ENCODE data around the gene SERPINE3.

Gene SERPINE3

GRCh38 chr13:51357928-51358595, 18.6 kb downstream of the SERPINE3 start (continued):
- no peak for TF ChIP-seq POU6F1 (CRISPR knock-in tag; IDR thresholded peaks at IDR 0.05; ENCODE audit: borderline replicate concordance, low read depth)
- no peak for TF ChIP-seq PATZ1 (CRISPR knock-in tag; IDR thresholded peaks at IDR 0.05; ENCODE audit: borderline replicate concordance)
- no peak for TF ChIP-seq ZFP30 (CRISPR knock-in tag; IDR thresholded peaks at IDR 0.05)
- TF ChIP-seq ISL1 (CRISPR knock-in tag; IDR thresholded peaks at IDR 0.05), result no peak
- TF ChIP-seq ARNTL (CRISPR knock-in tag; IDR thresholded peaks at IDR 0.05; ENCODE audit: borderline replicate concordance, low read depth), result no peak
- TF ChIP-seq ZC3H10 (CRISPR knock-in tag; IDR thresholded peaks at IDR 0.05), result no peak

GRCh38 chr13:51359352-51359751, 19.9 kb downstream of the SERPINE3 start:
- ATAC-seq, result no peak
- no peak for TF ChIP-seq ZC3H10 (CRISPR knock-in tag; IDR thresholded peaks at IDR 0.05)
- TF ChIP-seq RARB (CRISPR knock-in tag; IDR thresholded peaks at IDR 0.05), result no peak
- TF ChIP-seq ISL1 (CRISPR knock-in tag; IDR thresholded peaks at IDR 0.05), result no peak
- no peak for TF ChIP-seq POU6F1 (CRISPR knock-in tag; IDR thresholded peaks at IDR 0.05; ENCODE audit: borderline replicate concordance, low read depth)
- no peak for TF ChIP-seq ZNF70 (CRISPR knock-in tag; IDR thresholded peaks at IDR 0.05)
- TF ChIP-seq CSRNP3 (CRISPR knock-in tag; IDR thresholded peaks at IDR 0.05), result no peak

GRCh38 chr13:51360489-51360888, 21.0 kb downstream of the SERPINE3 start:
- TF ChIP-seq CREB5 (CRISPR knock-in tag; IDR thresholded peaks at IDR 0.05; ENCODE audit: low read depth) (no peak), GLIS3 (CRISPR knock-in tag; IDR thresholded peaks at IDR 0.05) (no peak), BACH2 (CRISPR knock-in tag; IDR thresholded peaks at IDR 0.05; ENCODE audit: borderline replicate concordance) (no peak), ESRRG (CRISPR knock-in tag; IDR thresholded peaks at IDR 0.05) (no peak), SNAI2 (CRISPR knock-in tag; IDR thresholded peaks at IDR 0.05) (no peak), OSR1 (CRISPR knock-in tag; IDR thresholded peaks at IDR 0.05) (no peak), ZNF565 (CRISPR knock-in tag; conservative IDR thresholded peaks at IDR 0.05; ENCODE audit: low read depth) (no peak), ZC3H10 (CRISPR knock-in tag; IDR thresholded peaks at IDR 0.05) (no peak), ISL1 (CRISPR knock-in tag; IDR thresholded peaks at IDR 0.05) (no peak), POU6F1 (CRISPR knock-in tag; IDR thresholded peaks at IDR 0.05; ENCODE audit: borderline replicate concordance, low read depth) (no peak), PPARA (CRISPR knock-in tag; IDR thresholded peaks at IDR 0.05; ENCODE audit: borderline replicate concordance) (no peak), ZFP3 (CRISPR knock-in tag; IDR thresholded peaks at IDR 0.05) (no peak), CSDC2 (CRISPR knock-in tag; IDR thresholded peaks at IDR 0.05) (no peak), CSRNP3 (CRISPR knock-in tag; IDR thresholded peaks at IDR 0.05) (no peak), ZFP30 (CRISPR knock-in tag; IDR thresholded peaks at IDR 0.05) (no peak), TCF4 (CRISPR knock-in tag; IDR thresholded peaks at IDR 0.05; ENCODE audit: borderline replicate concordance) (no peak)
- ATAC-seq, result no peak

Data from SK-N-SH treated with all-trans-retinoic acid at 6 μM for 48 hours (cell line).